Measurements from ENCODE around the gene UPP2. TPM values are rescaled to one million over a fixed set of nuclear protein-coding genes. Genes with fewer than 3 reads are reported as not detected.
A peak's percentile ranks its signal among the peaks of the same experiment; 100 is the strongest.

Gene UPP2
- total and polyA plus RNA-seq, 2 of the 13 experiments (the other 11 are each of a cell fraction or from before 2014, with no cell fraction given): 0.07 to 0.28 TPM

DNA sequence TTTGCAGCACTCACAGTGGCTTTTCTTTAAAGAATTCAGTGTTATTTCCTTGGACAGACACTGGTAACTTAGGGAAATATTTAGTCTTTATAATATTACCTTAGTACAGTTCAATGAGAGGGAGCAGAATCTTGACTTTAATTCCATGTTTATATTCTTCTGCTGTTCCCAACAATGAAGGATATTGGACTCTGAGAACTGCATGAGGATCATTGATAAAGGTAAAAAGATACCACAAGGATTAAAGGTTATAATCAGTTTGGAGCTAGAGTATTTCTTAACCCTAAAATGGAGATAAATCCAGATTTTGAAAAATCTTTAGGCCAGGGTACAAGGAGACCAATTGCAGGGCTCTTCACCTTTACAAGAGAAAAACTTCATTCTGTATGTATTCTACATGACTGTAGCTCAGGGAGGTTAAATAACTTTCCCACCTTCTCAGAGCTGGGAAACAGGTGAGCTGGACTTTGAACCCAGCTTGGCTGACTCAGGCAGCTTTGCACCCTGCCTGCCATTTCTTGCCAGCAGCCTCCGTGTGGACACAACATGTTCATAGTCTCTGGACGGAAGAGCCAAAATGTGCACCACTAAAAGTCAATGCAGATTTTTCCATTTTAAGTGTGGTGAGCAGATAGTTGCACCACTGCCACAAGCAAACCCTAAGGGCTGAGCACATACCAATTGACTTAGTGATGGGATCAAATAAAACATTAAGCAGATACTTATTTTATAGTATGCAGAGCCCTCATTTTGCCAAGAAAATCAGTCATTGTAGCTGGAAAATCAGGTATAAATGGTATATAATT, 26.7 kb downstream of the UPP2 start (continued):
- TF ChIP-seq KLF6 (CRISPR knock-in tag; IDR thresholded peaks at IDR 0.05) (no peak), HNRNPL (IDR thresholded peaks at IDR 0.05; ENCODE audit: low read depth, low read length) (no peak), TCF12 (IDR thresholded peaks at IDR 0.05) (no peak), TCF12 (CRISPR knock-in tag; IDR thresholded peaks at IDR 0.05) (no peak), HIC2 (CRISPR knock-in tag; IDR thresholded peaks at IDR 0.05; ENCODE audit: low read depth) (no peak), MED1 (CRISPR knock-in tag; IDR thresholded peaks at IDR 0.05) (peak; percentile 94), SKI (IDR thresholded peaks at IDR 0.05; ENCODE audit: partially characterized antibody) (peak; percentile 46), RARG (CRISPR knock-in tag; IDR thresholded peaks at IDR 0.05; ENCODE audit: low read depth) (no peak; the same call in 1 of the 2 replicates), SP1 (IDR thresholded peaks at IDR 0.05) (no peak), SP1 (CRISPR knock-in tag; IDR thresholded peaks at IDR 0.05) (peak; percentile 15; the same call in 1 of the 2 replicates), ZIK1 (CRISPR knock-in tag; IDR thresholded peaks at IDR 0.05; ENCODE audit: borderline replicate concordance, low read depth) (no peak), ZNF605 (CRISPR knock-in tag; IDR thresholded peaks at IDR 0.05) (peak; percentile 59; the same call in 1 of the 2 replicates), KLF15 (CRISPR knock-in tag; IDR thresholded peaks at IDR 0.05; ENCODE audit: borderline replicate concordance) (no peak), NFYB (CRISPR knock-in tag; IDR thresholded peaks at IDR 0.05) (no peak), ZNF7 (CRISPR knock-in tag; IDR thresholded peaks at IDR 0.05) (no peak), SP5 (CRISPR knock-in tag; IDR thresholded peaks at IDR 0.05; ENCODE audit: borderline replicate concordance, low read depth) (peak; percentile 64; the same call in 1 of the 2 replicates), ZBTB37 (CRISPR knock-in tag; IDR thresholded peaks at IDR 0.05) (peak; percentile 90), PCBP1 (IDR thresholded peaks at IDR 0.05; ENCODE audit: borderline replicate concordance, low read depth, low read length) (no peak), DZIP1 (CRISPR knock-in tag; IDR thresholded peaks at IDR 0.05) (no peak)
- TF ChIP-seq, protein P1, sequence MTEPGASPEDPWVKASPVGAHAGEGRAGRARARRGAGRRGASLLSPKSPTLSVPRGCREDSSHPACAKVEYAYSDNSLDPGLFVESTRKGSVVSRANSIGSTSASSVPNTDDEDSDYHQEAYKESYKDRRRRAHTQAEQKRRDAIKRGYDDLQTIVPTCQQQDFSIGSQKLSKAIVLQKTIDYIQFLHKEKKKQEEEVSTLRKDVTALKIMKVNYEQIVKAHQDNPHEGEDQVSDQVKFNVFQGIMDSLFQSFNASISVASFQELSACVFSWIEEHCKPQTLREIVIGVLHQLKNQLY (CRISPR knock-in tag; IDR thresholded peaks at IDR 0.05): peak; percentile 40; the same call in 1 of the 2 replicates
- TF ChIP-seq, protein P2, sequence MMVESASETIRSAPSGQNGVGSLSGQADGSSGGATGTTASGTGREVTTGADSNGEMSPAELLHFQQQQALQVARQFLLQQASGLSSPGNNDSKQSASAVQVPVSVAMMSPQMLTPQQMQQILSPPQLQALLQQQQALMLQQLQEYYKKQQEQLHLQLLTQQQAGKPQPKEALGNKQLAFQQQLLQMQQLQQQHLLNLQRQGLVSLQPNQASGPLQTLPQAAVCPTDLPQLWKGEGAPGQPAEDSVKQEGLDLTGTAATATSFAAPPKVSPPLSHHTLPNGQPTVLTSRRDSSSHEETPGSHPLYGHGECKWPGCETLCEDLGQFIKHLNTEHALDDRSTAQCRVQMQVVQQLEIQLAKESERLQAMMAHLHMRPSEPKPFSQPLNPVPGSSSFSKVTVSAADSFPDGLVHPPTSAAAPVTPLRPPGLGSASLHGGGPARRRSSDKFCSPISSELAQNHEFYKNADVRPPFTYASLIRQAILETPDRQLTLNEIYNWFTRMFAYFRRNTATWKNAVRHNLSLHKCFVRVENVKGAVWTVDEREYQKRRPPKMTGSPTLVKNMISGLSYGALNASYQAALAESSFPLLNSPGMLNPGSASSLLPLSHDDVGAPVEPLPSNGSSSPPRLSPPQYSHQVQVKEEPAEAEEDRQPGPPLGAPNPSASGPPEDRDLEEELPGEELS (CRISPR knock-in tag; IDR thresholded peaks at IDR 0.05): peak; percentile 78
